ENCODE data around the gene BAG5.

- TF ChIP-seq CTCF (IDR thresholded peaks at IDR 0.05 in 2 of 3, conservative IDR thresholded peaks at IDR 0.05 in 1 of 3; ENCODE audit: borderline replicate concordance in 1 of 3, insufficient read depth in 1 of 3, low read depth in 2 of 3, low read length in 2 of 3) (no peak), POLR2AphosphoS5 (IDR thresholded peaks at IDR 0.05; ENCODE audit: low read depth, low read length) (no peak)
These were observed 32.8 kb downstream of the BAG5 start for GRCh38 chr14:103529383-103530365.
